Diencephalon (tissue), 1 donor: ENCODE data around the gene PLK5. TPM values are rescaled to one million over a fixed set of nuclear protein-coding genes. Genes with fewer than 3 reads are reported as not detected.

Experiments used
- small RNA-seq: library from RNA; depleted of rRNA; stranded (forward); fragments of <200 nt; gene quantifications from one replicate; pipeline ENCODE3, GENCODE V24; 2014
- total RNA-seq: library from RNA; depleted of rRNA; stranded (reverse); fragments of >200 nt; gene quantifications from one replicate; pipeline ENCODE4 v1.2.3, GENCODE V29; 2014

PLK5 gene, protein sequence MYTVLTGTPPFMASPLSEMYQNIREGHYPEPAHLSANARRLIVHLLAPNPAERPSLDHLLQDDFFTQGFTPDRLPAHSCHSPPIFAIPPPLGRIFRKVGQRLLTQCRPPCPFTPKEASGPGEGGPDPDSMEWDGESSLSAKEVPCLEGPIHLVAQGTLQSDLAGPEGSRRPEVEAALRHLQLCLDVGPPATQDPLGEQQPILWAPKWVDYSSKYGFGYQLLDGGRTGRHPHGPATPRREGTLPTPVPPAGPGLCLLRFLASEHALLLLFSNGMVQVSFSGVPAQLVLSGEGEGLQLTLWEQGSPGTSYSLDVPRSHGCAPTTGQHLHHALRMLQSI
- 0.23 TPM for total RNA-seq

GRCh38 chr19:1523412-1524286 lies at the start of gene PLK5:
Gene PLK5 (plus strand): TSS chr19:1524077. CDS start chr19:1526997, 2,920 bp downstream.

GRCh38 chr19:1478934-1479707 lies 44.8 kb upstream of the PLK5 start, which contains the start of gene C19orf25:
Gene C19orf25 (minus strand): TSS chr19:1479215. CDS start chr19:1478903, 312 bp downstream.

GRCh38 chr19:1490311-1491113 lies 33.4 kb upstream of the PLK5 start, which contains the start of gene PCSK4:
Gene PCSK4 (minus strand): TSS chr19:1490350. CDS start chr19:1490346, 4 bp downstream.

DNA sequence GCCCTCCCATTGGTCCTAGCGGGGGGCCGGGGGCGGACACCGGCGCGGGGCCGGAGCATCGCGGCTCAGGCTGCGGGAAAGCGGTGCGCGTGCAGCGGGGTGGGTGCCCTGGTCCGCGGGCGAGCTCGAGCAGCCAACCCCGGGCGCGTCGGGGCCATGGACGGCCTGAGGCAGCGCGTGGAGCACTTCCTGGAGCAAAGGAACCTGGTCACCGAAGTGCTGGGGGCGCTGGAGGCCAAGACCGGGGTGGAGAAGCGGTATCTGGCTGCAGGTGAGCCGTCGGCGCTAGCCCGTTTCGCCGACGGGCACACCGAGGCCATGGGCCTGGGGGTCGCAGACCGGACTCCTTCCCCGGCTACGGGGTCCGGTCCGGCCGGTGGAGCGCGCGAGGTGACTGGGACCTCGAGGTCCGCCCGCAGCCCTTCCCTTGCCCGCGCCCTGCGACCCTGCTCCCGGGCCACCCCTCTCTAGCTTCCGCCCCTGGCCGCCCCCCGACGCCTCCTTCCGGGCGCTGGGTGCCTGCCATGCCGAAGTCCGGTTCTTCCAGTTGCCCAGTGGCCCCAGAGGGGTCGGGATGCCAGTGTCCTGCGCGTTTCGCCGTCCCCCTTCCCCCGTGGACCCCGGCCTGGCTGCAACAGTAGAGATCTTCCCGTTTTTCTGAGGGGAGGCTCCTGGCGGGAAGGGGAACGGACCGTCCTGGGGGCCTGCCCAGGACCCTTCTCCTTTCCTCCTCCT lies 32.6 kb upstream of the PLK5 start, which contains the start of gene REEP6:
Gene REEP6 (plus strand): TSS at position 68 of the 735 bp plus-strand sequence. CDS start 89 bp downstream, at position 157.

DNA sequence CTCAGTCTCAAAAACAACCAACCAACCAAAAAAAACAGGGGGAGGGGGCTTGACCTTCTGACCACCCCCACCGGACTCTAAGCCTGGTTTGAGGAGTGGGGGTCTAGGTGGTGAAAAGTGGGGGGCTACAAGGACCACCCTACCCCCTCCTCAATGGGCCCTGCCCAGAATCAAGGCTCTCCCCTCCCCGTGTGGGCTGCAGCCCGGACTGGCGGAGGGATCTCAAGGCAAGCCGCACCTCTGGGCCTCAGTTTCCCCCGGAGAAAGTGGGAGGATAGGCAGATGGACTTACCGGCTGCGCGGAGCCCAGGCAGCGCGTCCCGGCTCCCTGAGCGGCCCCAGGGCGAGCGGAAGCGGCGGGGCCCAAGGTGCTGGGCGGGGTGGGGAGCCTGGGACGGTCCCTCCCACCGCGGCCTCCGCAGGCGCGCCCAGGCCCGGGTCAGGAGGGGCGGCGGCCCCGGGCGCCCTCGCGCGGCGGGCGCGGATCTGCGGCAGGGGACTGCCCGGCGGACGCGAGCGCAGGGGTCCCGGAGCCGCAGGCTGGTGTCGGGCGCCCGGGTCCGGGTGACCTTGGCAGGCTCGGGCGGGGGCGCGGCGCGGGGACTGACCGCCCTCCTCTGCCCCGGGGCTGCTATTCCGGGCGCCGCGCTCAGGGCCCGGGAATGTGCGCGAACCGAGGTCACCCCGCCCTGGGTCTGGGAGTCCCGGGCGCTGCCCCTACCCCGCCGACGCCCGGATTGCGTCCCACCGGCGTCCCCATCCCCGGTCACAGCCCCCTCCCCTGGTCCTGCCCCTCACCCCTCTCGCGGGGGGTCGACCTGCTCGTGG lies 11.0 kb upstream of the PLK5 start, which contains the start of gene ADAMTSL5:
Gene ADAMTSL5 (minus strand): TSS at position 349 of the 828 bp plus-strand sequence. CDS start 2,076 bp downstream, outside the sequence.

DNA sequence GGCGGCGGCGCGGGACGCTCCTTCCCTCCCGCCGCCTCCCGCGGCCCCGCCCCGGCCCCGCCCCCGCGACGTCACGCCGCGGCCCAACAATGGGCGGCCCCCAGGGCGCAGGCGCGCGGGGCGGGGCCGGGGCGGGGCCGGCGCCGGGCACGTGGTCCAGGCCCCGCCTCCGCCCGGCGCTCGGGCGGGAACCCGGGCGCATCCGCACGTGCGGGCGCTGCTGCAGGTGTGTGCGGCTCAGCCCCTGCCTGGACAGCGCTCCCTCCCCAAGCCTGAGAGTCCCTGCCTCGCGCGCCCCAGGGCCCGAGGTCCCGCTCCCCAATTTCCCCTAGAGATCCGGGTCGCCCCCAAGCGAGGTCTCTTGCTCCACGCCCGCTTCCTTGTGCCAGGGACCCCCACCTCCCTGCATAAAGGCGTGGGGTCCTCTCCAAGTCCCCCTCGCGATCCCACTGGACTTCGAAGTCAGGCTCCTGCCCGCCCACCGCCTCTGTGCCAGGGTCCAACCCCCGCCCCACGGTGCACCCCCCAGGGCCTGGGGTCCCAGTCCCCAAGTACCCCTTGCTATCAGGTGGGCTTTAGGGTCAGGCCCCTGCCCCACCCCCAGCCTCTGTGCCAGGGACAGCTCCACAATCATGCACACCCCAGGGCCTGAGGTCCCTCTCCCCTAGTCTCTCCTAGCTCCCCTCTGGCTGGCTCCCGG lies 44.6 kb downstream of the PLK5 start, which contains the start of gene MEX3D:
Gene MEX3D (minus strand): TSS at position 6 of the 700 bp plus-strand sequence. CDS start 267 bp downstream, outside the sequence.

Small RNA genes within 50 kb of the gene (small RNA-seq; reads per million reads assigned to genes)
- gene AC005943.2 (not detected), gene RN7SL477P (not detected)

Other genes starting within 250 kb of the PLK5 start
- 5.8 TPM for gene FAM174C, start 248.5 kb upstream of the PLK5 start, total RNA-seq
- 12.5 TPM for gene EFNA2, start 238.2 kb upstream of the PLK5 start, total RNA-seq
- 44.8 TPM for gene NDUFS7, start 140.2 kb upstream of the PLK5 start, total RNA-seq
- gene GAMT, start 122.5 kb upstream of the PLK5 start, total RNA-seq: 22.1 TPM
- gene DAZAP1, start 116.5 kb upstream of the PLK5 start, total RNA-seq: 27.2 TPM
- gene RPS15, start 85.7 kb upstream of the PLK5 start, total RNA-seq: 300 TPM
- gene APC2, start 74.0 kb upstream of the PLK5 start, total RNA-seq: 122 TPM
- gene C19orf25, start 44.9 kb upstream of the PLK5 start, total RNA-seq: 22.8 TPM
- gene PCSK4, start 33.7 kb upstream of the PLK5 start, total RNA-seq: 3.9 TPM
- 5.1 TPM for gene REEP6, start 32.9 kb upstream of the PLK5 start, total RNA-seq
- not detected for gene ADAMTSL5, start 11.1 kb upstream of the PLK5 start, total RNA-seq
- gene MEX3D, start 44.2 kb downstream of the PLK5 start, total RNA-seq: 33.9 TPM
- gene MBD3, start 68.8 kb downstream of the PLK5 start, total RNA-seq: 42.4 TPM
- 61.8 TPM for gene UQCR11, start 81.4 kb downstream of the PLK5 start, total RNA-seq
- 27.0 TPM for gene TCF3, start 128.5 kb downstream of the PLK5 start, total RNA-seq
- gene ONECUT3, start 229.4 kb downstream of the PLK5 start, total RNA-seq: 0.23 TPM